Spleen (tissue), 11 donors: ENCODE measurements around the gene KRT17. TPM values are rescaled to one million over a fixed set of nuclear protein-coding genes. Genes with fewer than 3 reads are reported as not detected.
"Not testable (repeated sequence)": the region's sequence is repeated elsewhere in the genome, so short reads cannot be mapped to it uniquely, and the experiment has no call there.

Experiments
- DNase-seq: peaks from one replicate; pipeline ENCODE4 v3.0.0-alpha.2; 2020
- H3K27ac ChIP-seq, 8 donors: fragments of 200-600 bp; sonication (generic) in 7 of 8; 1 replicate in 4 of 8; 2 replicates in 4 of 8; pipeline versions ENCODE4 v1.5.0 to v1.8.0; 2016 to 2021; ENCODE audit warnings: inconsistent platforms in 4 of 8, mild to moderate bottlenecking in 4 of 8, moderate library complexity in 1 of 8
- H3K27me3 ChIP-seq, 7 donors: fragments of 200-600 bp; sonication (generic) in 6 of 7; replicated peaks in 1 of 7; 1 replicate in 4 of 7; 2 replicates in 3 of 7; pipeline versions ENCODE4 v1.5.0 to v1.8.0; 2016 to 2021; ENCODE audit warnings: inconsistent platforms in 3 of 7, mild to moderate bottlenecking in 1 of 7
- H3K36me3 ChIP-seq, 6 donors: fragments of 200-600 bp; sonication (generic) in 5 of 6; 1 replicate in 4 of 6; 2 replicates in 2 of 6; pipeline versions ENCODE4 v1.5.0 to v1.8.0; 2016 to 2021; ENCODE audit warnings: inconsistent platforms in 2 of 6
- H3K4me1 ChIP-seq, 6 donors: fragments of 200-600 bp; sonication (generic) in 5 of 6; 1 replicate in 3 of 6; 2 replicates in 3 of 6; pipeline versions ENCODE4 v1.5.0 to v1.8.0; 2016 to 2021; ENCODE audit warnings: inconsistent platforms in 3 of 6
- H3K4me3 ChIP-seq, 8 donors: fragments of 200-600 bp; sonication (generic) in 7 of 8; 1 replicate in 4 of 8; 2 replicates in 4 of 8; pipeline versions ENCODE4 v1.5.0 to v1.8.0; 2016 to 2021; ENCODE audit warnings: inconsistent platforms in 4 of 8, mild to moderate bottlenecking in 4 of 8, moderate library complexity in 2 of 8
- H3K9me3 ChIP-seq, 8 donors: fragments of 200-600 bp; sonication (generic) in 7 of 8; 1 replicate in 4 of 8; 2 replicates in 4 of 8; pipeline versions ENCODE4 v1.5.0 to v1.8.0; 2016 to 2021; ENCODE audit warnings: inconsistent platforms in 4 of 8
- POLR2A ChIP-seq, 3 donors: fragments of 450-650 bp; IDR thresholded peaks; one replicate each; pipeline ENCODE4 v1.5.1; 2017; ENCODE audit warnings: antibody characterized with exemption in 3 of 3, mild to moderate bottlenecking in 1 of 3
- POLR2AphosphoS5 ChIP-seq, 3 donors: sonication (generic); formaldehyde crosslinking; IDR thresholded peaks; one replicate each; pipeline ENCODE4 v1.5.1; 2017; ENCODE audit warnings: antibody characterized with exemption in 3 of 3
- WGBS, 5 donors: extraction: QIAGEN DNeasy Blood & Tissue Kit in 3 of 5; methylation state at CpG; one replicate each; pipeline versions ENCODE4 v1.1.5 to v1.1.7; 2013 to 2018; 5-methylcytosine and 5-hydroxymethylcytosine counted together
- intact Hi-C: fragments of 100-400 bp; cut with DNase I; formaldehyde crosslinking; loops from one replicate; pipeline ENCODE4 v1.15.0; 2023; ENCODE audit warnings: low total_unique reads
- polyA plus RNA-seq, 3 donors: library from polyadenylated mRNA; stranded (reverse); fragments of 200-250 nt; gene quantifications; one replicate each; pipeline ENCODE4 v1.2.1, GENCODE V29; 2013
- total RNA-seq, 7 donors: library from RNA; depleted of rRNA in 3 of 7; stranded (reverse); fragments of >200 nt in 3 of 7; fragmentation: NEBNext Ultra II Directional in 4 of 7; extraction: Animal tissue kit (Norgen Biotek cat#: 25700) in 4 of 7; gene quantifications; one replicate each; pipeline versions ENCODE4 v1.1.0 to v1.2.1, GENCODE V29; 2016 to 2021
- TF ChIP-seq, protein P1 (sequence below), 11 experiments: fragments of 200-600 bp in 7 of 11; fragments of 450-650 bp in 4 of 11; sonication (generic) in 4 of 11; IDR thresholded peaks in 8 of 11; conservative IDR thresholded peaks in 3 of 11; 1 replicate in 7 of 11; 2 replicates in 4 of 11; pipeline versions ENCODE4 v1.4.0 to v1.8.0; 2016 to 2021; ENCODE audit warnings: antibody characterized with exemption in 11 of 11, inconsistent platforms in 4 of 11, mild to moderate bottlenecking in 1 of 11
- donor health status: healthy with polysubstance abuse.
- donor health status: DM: no; HTN: no; CAD: no; lungs with moderate emphysema.
- donor health status: DM: no; HTN: no; CAD: no.
- donor health status: Bipolar disorder and iron deficiency.
- donor health status: healthy.
- donor health status: DM: no; HTN: no; CAD: no.
- donor health status: DM: yes; HTN: yes; CAD: no.

KRT17 gene
- total and polyA plus RNA-seq, 10 donors = 0.58 to 1.2 (median 0.70) TPM; not detected in 7

DNA sequence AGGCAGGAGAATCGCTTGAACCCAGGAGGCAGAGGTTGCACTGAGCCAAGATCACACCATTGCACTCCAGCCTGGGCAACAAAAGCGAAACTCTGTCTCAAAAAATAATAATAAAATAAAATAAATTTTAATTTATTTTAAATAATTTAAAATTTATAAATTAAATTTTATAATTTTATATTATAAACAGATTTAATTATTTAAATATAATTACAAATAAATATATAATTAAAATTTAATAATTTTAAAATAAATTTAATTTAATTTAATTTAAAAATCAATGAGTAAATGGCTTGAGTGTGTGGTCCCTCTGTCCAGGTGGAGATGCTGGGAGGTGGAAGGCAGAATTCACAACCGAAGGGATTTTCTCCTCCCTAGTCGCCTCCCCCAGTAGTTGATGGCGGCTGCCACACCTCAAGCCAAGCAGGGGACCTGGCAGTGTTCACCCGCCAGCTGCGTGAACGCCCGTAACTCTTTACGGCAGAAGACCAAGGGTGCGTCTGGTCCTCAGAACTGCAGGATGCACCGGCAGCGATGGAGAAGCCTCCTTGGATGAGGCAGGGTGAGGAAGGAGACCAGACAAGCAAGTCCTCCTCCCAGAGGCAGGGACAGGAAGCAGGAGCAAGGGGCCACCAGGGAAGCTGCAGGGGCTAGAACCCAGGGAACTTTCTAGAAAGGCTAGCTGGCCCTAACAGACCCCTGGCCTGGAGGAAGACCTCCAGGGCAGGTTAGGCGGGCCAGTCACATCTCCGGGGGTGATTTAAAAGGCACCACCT lies 22.9 kb upstream of the KRT17 start:
- Histone ChIP-seq H3K4me3 (no peak overlapping the region), H3K9me3 (no peaks in the 10 kb centered on the region), H3K27ac (no peak overlapping the region), H3K36me3 (no peaks in the 10 kb centered on the region), H3K27me3 (no peaks in the 10 kb centered on the region), H3K4me1 (peaks cover 10 to 37% (median 15%) of the 10 kb centered on the region in 6 donors)
- intact Hi-C loops = loop anchor here (5.0 kb wide), 2 partner anchors 100 to 845 kb away; no protein-coding TSS in a partner anchor
- TF ChIP-seq POLR2AphosphoS5 (IDR thresholded peaks at IDR 0.05) (no peak), POLR2A (IDR thresholded peaks at IDR 0.05) (no peak)
- TF ChIP-seq, protein P1, sequence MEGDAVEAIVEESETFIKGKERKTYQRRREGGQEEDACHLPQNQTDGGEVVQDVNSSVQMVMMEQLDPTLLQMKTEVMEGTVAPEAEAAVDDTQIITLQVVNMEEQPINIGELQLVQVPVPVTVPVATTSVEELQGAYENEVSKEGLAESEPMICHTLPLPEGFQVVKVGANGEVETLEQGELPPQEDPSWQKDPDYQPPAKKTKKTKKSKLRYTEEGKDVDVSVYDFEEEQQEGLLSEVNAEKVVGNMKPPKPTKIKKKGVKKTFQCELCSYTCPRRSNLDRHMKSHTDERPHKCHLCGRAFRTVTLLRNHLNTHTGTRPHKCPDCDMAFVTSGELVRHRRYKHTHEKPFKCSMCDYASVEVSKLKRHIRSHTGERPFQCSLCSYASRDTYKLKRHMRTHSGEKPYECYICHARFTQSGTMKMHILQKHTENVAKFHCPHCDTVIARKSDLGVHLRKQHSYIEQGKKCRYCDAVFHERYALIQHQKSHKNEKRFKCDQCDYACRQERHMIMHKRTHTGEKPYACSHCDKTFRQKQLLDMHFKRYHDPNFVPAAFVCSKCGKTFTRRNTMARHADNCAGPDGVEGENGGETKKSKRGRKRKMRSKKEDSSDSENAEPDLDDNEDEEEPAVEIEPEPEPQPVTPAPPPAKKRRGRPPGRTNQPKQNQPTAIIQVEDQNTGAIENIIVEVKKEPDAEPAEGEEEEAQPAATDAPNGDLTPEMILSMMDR (IDR thresholded peaks at IDR 0.05 in 8 of 11, conservative IDR thresholded peaks at IDR 0.05 in 3 of 11) = no peak
- no peak for DNase-seq
- WGBS, 5 donors = 67 to 79% (median 76%) methylated on average over 15 of the region's 15 CpGs

DNA sequence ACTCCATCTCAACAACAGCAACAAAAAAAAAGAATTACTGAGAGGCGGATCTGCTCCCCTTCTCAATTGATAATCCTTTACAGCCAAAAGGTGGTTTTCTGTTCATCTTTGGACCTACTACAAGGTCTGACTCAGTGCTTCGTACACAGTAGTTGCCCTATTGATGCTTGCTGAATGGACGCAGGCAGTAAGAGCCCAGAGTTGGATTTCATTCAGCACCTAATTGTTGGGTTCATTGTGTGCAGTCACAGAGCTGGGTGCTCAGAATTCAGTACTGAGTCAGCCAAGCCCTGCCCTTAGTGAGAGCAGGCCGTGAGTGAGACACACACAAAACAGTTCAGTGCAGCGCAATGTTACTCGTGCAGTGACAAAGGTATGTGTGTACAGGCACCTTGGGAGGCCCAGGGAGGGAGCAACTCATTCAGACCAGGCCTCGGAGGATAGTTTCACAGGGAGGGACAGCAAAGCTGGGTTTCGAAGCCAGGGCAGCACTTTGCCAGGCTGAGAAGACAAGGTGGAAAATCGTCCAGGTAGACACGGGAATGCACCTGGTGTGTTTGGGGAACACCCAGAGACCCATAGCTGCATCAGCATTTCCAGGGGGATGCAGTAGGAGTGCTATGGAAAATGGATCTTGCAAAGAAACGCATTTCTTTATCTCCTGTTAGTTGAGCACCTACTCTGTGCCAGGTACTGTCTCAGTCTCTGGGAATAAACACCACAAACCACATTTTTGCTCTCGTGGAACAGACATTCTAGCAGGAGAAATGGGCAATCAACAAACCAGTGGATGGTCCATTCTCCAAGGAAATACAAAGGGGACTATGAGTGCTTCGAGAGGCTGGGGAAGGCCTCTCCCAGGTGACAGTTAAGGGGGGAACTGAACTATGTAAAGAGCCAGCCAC lies 18.1 kb upstream of the KRT17 start:
- H3K36me3 ChIP-seq = no peaks in the 10 kb centered on the region
- H3K4me1 ChIP-seq = peaks cover 0 to 17% (median under 1%) of the 10 kb centered on the region in 6 donors
- DNase-seq = no peak
- intact Hi-C loops = no loop called here
- WGBS, 5 donors = 79 to 94% (median 88%) methylated on average over 13 of the region's 13 CpGs
- TF ChIP-seq POLR2AphosphoS5 (IDR thresholded peaks at IDR 0.05) (no peak), POLR2A (IDR thresholded peaks at IDR 0.05) (no peak)
- TF ChIP-seq, protein P1 (IDR thresholded peaks at IDR 0.05 in 8 of 11, conservative IDR thresholded peaks at IDR 0.05 in 3 of 11) = no peak
- no peaks in the 10 kb centered on the region for H3K27me3 ChIP-seq
- no peaks in the 10 kb centered on the region for H3K9me3 ChIP-seq
- H3K27ac ChIP-seq = no peak overlapping the region
- no peak overlapping the region for H3K4me3 ChIP-seq

DNA sequence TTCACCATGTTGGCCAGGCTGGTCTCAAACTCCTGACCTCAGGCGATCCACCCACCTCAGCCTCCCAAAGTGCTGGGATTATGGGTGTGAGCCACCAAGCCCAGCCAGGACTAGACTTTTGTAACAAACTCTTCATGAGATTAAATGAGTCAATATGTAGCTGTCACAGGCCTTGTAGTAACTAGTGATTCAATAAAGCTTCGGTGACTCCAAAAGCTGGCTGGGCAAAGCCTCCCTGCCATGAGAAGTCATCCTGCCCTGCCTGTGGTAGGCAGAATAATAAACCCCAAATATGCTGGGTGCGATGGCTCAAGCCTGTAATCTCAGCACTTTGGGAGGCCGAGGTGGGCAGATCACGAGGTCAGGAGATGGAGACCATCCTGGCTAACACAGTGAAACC lies 16.2 kb upstream of the KRT17 start:
- intact Hi-C loops, H3K9me3 ChIP-seq: not testable (repeated sequence)

DNA sequence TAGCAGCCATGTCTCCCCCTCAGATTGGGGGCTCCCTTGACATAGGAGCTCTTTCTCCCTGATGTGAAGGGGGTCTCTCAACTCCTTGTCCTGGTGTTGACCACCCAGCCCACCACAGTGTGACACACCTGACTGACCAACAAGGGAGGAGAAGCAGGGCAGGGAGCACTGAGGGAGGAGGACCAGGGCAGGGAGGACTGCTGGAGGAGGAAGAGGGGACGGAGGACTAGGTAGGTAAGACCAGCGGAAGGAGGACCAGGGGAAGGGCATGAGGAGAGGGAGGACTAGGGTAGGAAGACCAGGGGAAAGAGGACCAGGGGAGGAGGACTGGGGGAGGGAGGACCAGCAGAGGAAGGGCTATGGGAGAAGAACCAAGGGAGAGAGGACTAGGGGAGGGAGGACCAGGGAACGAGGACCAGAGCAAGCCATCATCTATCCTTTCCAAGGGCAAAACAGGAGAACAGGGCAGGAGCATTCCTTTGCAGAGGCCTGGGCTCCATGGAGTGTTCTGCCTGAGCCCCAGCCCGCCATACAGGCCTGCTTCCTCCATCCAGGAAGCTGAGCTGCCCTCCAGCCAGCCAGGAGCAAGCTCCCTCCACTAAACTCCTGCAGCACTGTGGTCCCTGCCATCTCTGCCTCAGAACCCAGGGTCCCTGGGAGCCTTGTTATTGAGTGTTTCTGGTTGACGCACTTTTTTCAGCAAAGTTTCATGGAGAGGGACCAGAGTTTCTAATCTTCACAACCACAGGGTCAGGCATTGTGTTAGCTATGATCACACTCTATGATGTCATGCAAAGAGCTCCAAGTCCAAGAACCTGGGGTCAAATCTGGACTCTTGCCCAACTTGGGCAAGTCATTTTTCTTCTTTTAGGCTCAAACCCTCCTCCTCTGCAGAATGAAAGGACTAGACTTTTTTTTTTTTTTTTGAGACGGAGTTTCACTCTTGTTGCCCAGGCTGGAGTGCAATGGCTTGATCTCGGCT lies 15.4 kb upstream of the KRT17 start:
- WGBS, 5 donors = 87 to 95% (median 87%) methylated on average over 7 of the region's 7 CpGs
- Histone ChIP-seq H3K27me3 (no peaks in the 10 kb centered on the region), H3K4me3 (no peak overlapping the region), H3K9me3 (no peaks in the 10 kb centered on the region), H3K4me1 (peaks cover 0 to 16% (median 6%) of the 10 kb centered on the region in 6 donors), H3K27ac (no peak overlapping the region), H3K36me3 (no peaks in the 10 kb centered on the region)
- intact Hi-C loops = no loop called here
- TF ChIP-seq, protein P1 (IDR thresholded peaks at IDR 0.05 in 8 of 11, conservative IDR thresholded peaks at IDR 0.05 in 3 of 11) = no peak
- TF ChIP-seq POLR2A (IDR thresholded peaks at IDR 0.05) (no peak), POLR2AphosphoS5 (IDR thresholded peaks at IDR 0.05) (no peak)
- no peak for DNase-seq

More for the DNA sequence above, 16.2 kb upstream of the KRT17 start:
- H3K27ac ChIP-seq, DNase-seq, H3K36me3 ChIP-seq, H3K4me3 ChIP-seq, H3K27me3 ChIP-seq: not testable (repeated sequence)
- H3K4me1 ChIP-seq = peaks cover 0 to 14% (median 2%) of the 10 kb centered on the region in 6 donors
- WGBS, 5 donors = 85 to 94% (median 91%) methylated on average over 5 of the region's 5 CpGs
